Panc1 (cell line): ENCODE results near the gene PPP2R2B. TPM values are rescaled to one million over a fixed set of nuclear protein-coding genes. Genes with fewer than 3 reads are reported as not detected.

Experiments
- ATAC-seq: fragments of 200-7000 bp; cut with Tn5 transposase; 2 replicates; pipeline ENCODE4 v1.9.1; 2020; ENCODE audit warnings: mild to moderate bottlenecking, moderate library complexity
- BruUV-seq: library from RNA; stranded (reverse); fragments of 400-500 nt; replicated peaks from 2 replicates; lab custom pipeline; 2021; lab: Mats Ljungman, UMichigan
- CTCF ChIA-PET: fragments of 300-600 bp; sonication (Branson Sonifier 250); formaldehyde crosslinking; loops from one replicate; lab custom pipeline; 2022; ENCODE audit warnings: antibody characterized with exemption; lab: Charles Lee
- POLR2A ChIA-PET: fragments of 300-600 bp; sonication (Branson Sonifier 250); formaldehyde crosslinking; loops from one replicate; lab custom pipeline; 2022; ENCODE audit warnings: antibody characterized with exemption; lab: Charles Lee
- DNase-seq: peaks from one replicate; pipeline ENCODE4 v3.0.0-alpha.2; 2010; ENCODE audit warnings: low read depth, low spot score
- H3K27ac ChIP-seq: 2 replicates; pipeline ENCODE4 v1.5.1; 2011; ENCODE audit warnings: mild to moderate bottlenecking, low read length, inconsistent platforms
- H3K27me3 ChIP-seq: fragments of 200-500 bp; sonication (Bioruptor generic); 2 replicates; pipeline ENCODE4 v1.6.0; 2014; ENCODE audit warnings: low read length, inconsistent platforms; ENCODE audit not compliant: control insufficient read depth, insufficient read depth
- H3K36me3 ChIP-seq: fragments of 200-500 bp; sonication (Bioruptor generic); 2 replicates; pipeline ENCODE4 v1.5.1; 2014; ENCODE audit warnings: inconsistent platforms, mild to moderate bottlenecking, low read length, moderate library complexity; ENCODE audit not compliant: control insufficient read depth, insufficient read depth
- H3K4me1 ChIP-seq: 2 replicates; pipeline ENCODE4 v1.5.1; 2011; ENCODE audit warnings: inconsistent platforms, mild to moderate bottlenecking, low read length, moderate library complexity; ENCODE audit not compliant: control insufficient read depth, insufficient read depth
- H3K4me3 ChIP-seq, 2 experiments: 2 replicates each; pipeline ENCODE4 v1.5.1; 2011 to 2012; ENCODE audit warnings: low read depth in 2 of 2, low read length in 2 of 2, mild to moderate bottlenecking in 2 of 2, inconsistent platforms in 1 of 2, moderate library complexity in 1 of 2
- H3K9me3 ChIP-seq: fragments of 200-500 bp; sonication (Bioruptor generic); 2 replicates; pipeline ENCODE4 v1.5.1; 2014; ENCODE audit warnings: low read depth, mild to moderate bottlenecking, inconsistent platforms, low read length, moderate library complexity; ENCODE audit not compliant: control insufficient read depth, insufficient read depth
- CTCF ChIP-seq: fragments of 450-650 bp; IDR thresholded peaks from 2 replicates; pipeline ENCODE4 v1.5.1; 2017; ENCODE audit warnings: mild to moderate bottlenecking
- POLR2AphosphoS5 ChIP-seq: IDR thresholded peaks from 2 replicates; pipeline ENCODE4 v1.6.1; 2012; ENCODE audit warnings: mild to moderate bottlenecking, low read depth, low read length, moderate library complexity
- REST ChIP-seq, 2 experiments: IDR thresholded peaks; 2 replicates each; pipeline ENCODE4 v1.6.1; 2011 to 2012; ENCODE audit warnings: low read depth in 2 of 2, control low read depth in 1 of 2, low read length in 1 of 2, mild to moderate bottlenecking in 1 of 2, moderate library complexity in 1 of 2; ENCODE audit not compliant: insufficient read depth in 1 of 2
- SIN3A ChIP-seq: IDR thresholded peaks from 2 replicates; pipeline ENCODE4 v1.6.1; 2012; ENCODE audit warnings: low read depth, mild to moderate bottlenecking, low read length, moderate library complexity, borderline replicate concordance; ENCODE audit not compliant: insufficient read depth
- TCF7L2 ChIP-seq: IDR thresholded peaks from 2 replicates; pipeline ENCODE4 v1.6.1; 2011; ENCODE audit warnings: mild to moderate bottlenecking, low read depth, low read length, inconsistent platforms
- in situ Hi-C: cut with HindIII; loops from 2 replicates; pipeline ENCODE4 v1.10.0; 2016; ENCODE audit warnings: low sequenced_read_pairs, low pct_unique_long_range_greater_than_20kb
- intact Hi-C: fragments of 100-400 bp; cut with micrococcal nuclease; formaldehyde crosslinking; loops from one replicate; pipeline ENCODE4 v1.10.0; 2022; ENCODE audit not compliant: unreplicated experiment
- total RNA-seq: library from RNA; stranded (reverse); gene quantifications from one replicate; pipeline ENCODE4 v1.2.1, GENCODE V29; 2021; ENCODE audit not compliant: unreplicated experiment

The PPP2R2B gene
- total RNA-seq, 1 experiment from 2014 or later = 8.8 TPM

- ATAC-seq (no peak), DNase-seq (no peak)
- H3K36me3 ChIP-seq = no peaks in the 10 kb centered on the region
- TF ChIP-seq TCF7L2 (no peak), POLR2AphosphoS5 (no peak), CTCF (no peak), REST (IDR thresholded peaks at IDR 0.05; ENCODE audit: insufficient read depth in 1 of 2, low read depth in 2 of 2, low read length in 1 of 2) (no peak), SIN3A (no peak)
- in situ Hi-C loops = no loop called here
- H3K27me3 ChIP-seq = no peaks in the 10 kb centered on the region
- BruUV-seq = no TSS peak
- H3K9me3 ChIP-seq = no peaks in the 10 kb centered on the region
- ChIA-PET POLR2A (no interaction called here), CTCF (no interaction called here)
- H3K27ac ChIP-seq = no peak overlapping the region
- no peak overlapping the region for H3K4me3 ChIP-seq
- intact Hi-C loops = no loop called here
- H3K4me1 ChIP-seq = no peaks in the 10 kb centered on the region
Measured at GRCh38 chr5:146828385-146828784, 50.2 kb downstream of the PPP2R2B start.

- CTCF ChIA-PET = no interaction called here
- TF ChIP-seq CTCF = no peak
- no peak for TF ChIP-seq TCF7L2
- TF ChIP-seq SIN3A = no peak
- no peak for TF ChIP-seq POLR2AphosphoS5
- no peak for TF ChIP-seq REST (IDR thresholded peaks at IDR 0.05; ENCODE audit: insufficient read depth in 1 of 2, low read depth in 2 of 2, low read length in 1 of 2)
- no peak for ATAC-seq
- H3K4me1 ChIP-seq = no peaks in the 10 kb centered on the region
- no TSS peak for BruUV-seq
- H3K36me3 ChIP-seq = no peaks in the 10 kb centered on the region
- H3K9me3 ChIP-seq = no peaks in the 10 kb centered on the region
- no peak overlapping the region for H3K27ac ChIP-seq
- H3K27me3 ChIP-seq = no peaks in the 10 kb centered on the region
- POLR2A ChIA-PET = no interaction called here
- in situ Hi-C loops = no loop called here
- no peak overlapping the region for H3K4me3 ChIP-seq
- DNase-seq = no peak
- intact Hi-C loops = no loop called here
Measured at GRCh38 chr5:146827901-146828300, 50.7 kb downstream of the PPP2R2B start.
